Heart left ventricle (tissue), 13 donors: ENCODE measurements around the gene ORAI2.
"Not testable (repeated sequence)": the region's sequence is repeated elsewhere in the genome, so short reads cannot be mapped to it uniquely, and the experiment has no call there.

ENCODE experiments used
- CTCF ChIP-seq, 12 donors: fragments of 200-600 bp; sonication (generic) in 4 of 12; IDR thresholded peaks; one replicate each; pipeline versions ENCODE4 v1.5.0 to v1.8.0; 2018 to 2022; ENCODE audit warnings: antibody characterized with exemption in 12 of 12, mild to moderate bottlenecking in 5 of 12
- POLR2A ChIP-seq, 2 donors: fragments of 450-650 bp; IDR thresholded peaks; one replicate each; pipeline ENCODE4 v1.6.1; 2017; ENCODE audit warnings: antibody characterized with exemption in 2 of 2, mild to moderate bottlenecking in 2 of 2, moderate library complexity in 2 of 2
- donor health status: ischemic (EF 13 %, LVEDD 7.1; RV severe dilation, severe dysfunction).
- donor health status: DM: no; HTN: yes; CAD: no.
- donor health status: DM: no; HTN: no; CAD: no.
- donor health status: ischemic (EF 25% LVEDD 6.9; RV normal size, moderate dysfunction).
- donor health status: ischemic (EF 25% LVEDD 5.7; RV mildly dilated, moderate dysfunction).
- donor health status: ischemic (EF 35%, LVEDD 5.7; RV mildly dilated, moderate dysfunction).
- donor health status: nonischemic (EF 11% LVEDD 7.7; RV severe dilation, severe dysfunction).
- donor health status: DM: yes; HTN: yes; CAD: no.
- donor health status: PGD.
- donor health status: ischemic (EF 29% LVEDD 5.4; RV normal size, mild dysfunction).
- donor health status: nonischemic (EF 23%, LVEDD 6.1; RV moderate dilation, normal function).

- not testable (repeated sequence) for TF ChIP-seq CTCF, POLR2A (IDR thresholded peaks at IDR 0.05)
Observed at GRCh38 chr7:102505298-102506185, 72.2 kb downstream of the ORAI2 start.
